HepG2 (cell line): Measurements from ENCODE around the gene NLGN2. TPM values are rescaled to one million over a fixed set of nuclear protein-coding genes. Genes with fewer than 3 reads are reported as not detected.

Experiments used
- BRCA1 ChIP-seq: sonication (generic); formaldehyde crosslinking; IDR thresholded peaks from 2 replicates; pipeline ENCODE4 v1.4.0; 2020; ENCODE audit warnings: missing genetic modification reagents
- BRD4 ChIP-seq: sonication (generic); formaldehyde crosslinking; IDR thresholded peaks from 2 replicates; pipeline ENCODE4 v1.4.0; 2020; ENCODE audit warnings: missing genetic modification reagents
- FOXC1 ChIP-seq: sonication (generic); formaldehyde crosslinking; IDR thresholded peaks from 2 replicates; pipeline ENCODE4 v1.8.0; 2022; ENCODE audit warnings: mild to moderate bottlenecking, missing genetic modification reagents, borderline replicate concordance
- FOXP4 ChIP-seq: sonication (generic); formaldehyde crosslinking; IDR thresholded peaks from 2 replicates; pipeline ENCODE4 v1.4.0; 2020; ENCODE audit warnings: missing genetic modification reagents
- HES4 ChIP-seq: sonication (generic); formaldehyde crosslinking; IDR thresholded peaks from 2 replicates; pipeline ENCODE4 v1.9.0; 2021; ENCODE audit warnings: mild to moderate bottlenecking, missing genetic modification reagents, borderline replicate concordance
- HIC2 ChIP-seq: sonication (generic); formaldehyde crosslinking; IDR thresholded peaks from 2 replicates; pipeline ENCODE4 v1.9.0; 2022; ENCODE audit warnings: low read depth, missing genetic modification reagents
- HOXA5 ChIP-seq: sonication (generic); formaldehyde crosslinking; IDR thresholded peaks from 2 replicates; pipeline ENCODE4 v1.4.0; 2020; ENCODE audit warnings: missing genetic modification reagents
- MED8 ChIP-seq: sonication (generic); formaldehyde crosslinking; IDR thresholded peaks from 2 replicates; pipeline ENCODE4 v1.8.1; 2023; ENCODE audit warnings: mild to moderate bottlenecking, missing genetic modification reagents; ENCODE audit not compliant: insufficient replicate concordance
- PATZ1 ChIP-seq: sonication (generic); formaldehyde crosslinking; IDR thresholded peaks from 2 replicates; pipeline ENCODE4 v1.4.0; 2020; ENCODE audit warnings: missing genetic modification reagents
- PHF21A ChIP-seq: sonication (generic); formaldehyde crosslinking; IDR thresholded peaks from 2 replicates; pipeline ENCODE4 v1.5.0; 2020; ENCODE audit warnings: mild to moderate bottlenecking, missing genetic modification reagents
- PITX1 ChIP-seq: sonication (generic); formaldehyde crosslinking; IDR thresholded peaks from 2 replicates; pipeline ENCODE4 v1.5.1; 2020; ENCODE audit warnings: mild to moderate bottlenecking, missing genetic modification reagents
- RXRA ChIP-seq: sonication (generic); formaldehyde crosslinking; IDR thresholded peaks from 2 replicates; pipeline ENCODE4 v1.5.1; 2020; ENCODE audit warnings: missing genetic modification reagents
- RXRB ChIP-seq: IDR thresholded peaks from 2 replicates; pipeline ENCODE4 v1.6.1; 2016; ENCODE audit warnings: borderline replicate concordance, missing genetic modification reagents, missing compliant biosample characterization
- SIX1 ChIP-seq: sonication (generic); formaldehyde crosslinking; IDR thresholded peaks from 2 replicates; pipeline ENCODE4 v1.4.0; 2020; ENCODE audit warnings: missing genetic modification reagents, borderline replicate concordance
- SP2 ChIP-seq: sonication (generic); formaldehyde crosslinking; IDR thresholded peaks from 2 replicates; pipeline ENCODE4 v1.5.1; 2020; ENCODE audit warnings: mild to moderate bottlenecking, missing genetic modification reagents
- SSRP1 ChIP-seq: IDR thresholded peaks from 2 replicates; pipeline ENCODE4 v1.6.1; 2016; ENCODE audit warnings: control low read depth
- ZNF317 ChIP-seq: sonication (generic); formaldehyde crosslinking; IDR thresholded peaks from 2 replicates; pipeline ENCODE4 v1.5.0; 2020; ENCODE audit warnings: mild to moderate bottlenecking, missing genetic modification reagents
- ZNF432 ChIP-seq: sonication (generic); formaldehyde crosslinking; IDR thresholded peaks from 2 replicates; pipeline ENCODE4 v1.5.0; 2020; ENCODE audit warnings: missing genetic modification reagents, mild to moderate bottlenecking, borderline replicate concordance
- ZNF510 ChIP-seq: sonication (generic); formaldehyde crosslinking; IDR thresholded peaks from 2 replicates; pipeline ENCODE4 v1.4.0; 2020; ENCODE audit warnings: low read depth, mild to moderate bottlenecking, missing genetic modification reagents
- ZNF530 ChIP-seq: sonication (generic); formaldehyde crosslinking; IDR thresholded peaks from 2 replicates; pipeline ENCODE4 v1.5.0; 2020; ENCODE audit warnings: low read depth, mild to moderate bottlenecking, missing genetic modification reagents
- ZNF547 ChIP-seq: sonication (generic); formaldehyde crosslinking; IDR thresholded peaks from 2 replicates; pipeline ENCODE4 v1.5.1; 2020; ENCODE audit warnings: mild to moderate bottlenecking, missing genetic modification reagents
- ZNF672 ChIP-seq: sonication (generic); formaldehyde crosslinking; IDR thresholded peaks from 2 replicates; pipeline ENCODE4 v1.8.1; 2022; ENCODE audit warnings: missing genetic modification reagents
- ZNF879 ChIP-seq: sonication (generic); formaldehyde crosslinking; IDR thresholded peaks from 2 replicates; pipeline ENCODE4 v1.8.1; 2023; ENCODE audit warnings: missing genetic modification reagents
- ZNF891 ChIP-seq: sonication (generic); formaldehyde crosslinking; IDR thresholded peaks from 2 replicates; pipeline ENCODE4 v1.5.0; 2020; ENCODE audit warnings: mild to moderate bottlenecking, missing genetic modification reagents
- ZSCAN12 ChIP-seq: sonication (generic); formaldehyde crosslinking; IDR thresholded peaks from 2 replicates; pipeline ENCODE4 v1.9.0; 2021; ENCODE audit warnings: mild to moderate bottlenecking, missing genetic modification reagents
- polyA plus RNA-seq, 8 experiments: library from polyadenylated mRNA; depleted of rRNA in 3 of 8; stranded (reverse) in 7 of 8; unstranded in 1 of 8; fragments of >200 nt; fragmentation: Illumina TruSeq in 4 of 8; extraction: Trizol in 4 of 8; gene quantifications; 2 replicates each; pipeline versions ENCODE4 v1.2.1 to v1.2.3, GENCODE V29; 2011 to 2016; ENCODE audit warnings: low read depth in 4 of 8, missing spikeins in 1 of 8, mixed read lengths in 1 of 8; ENCODE audit not compliant: insufficient read depth in 1 of 8
- total RNA-seq, 5 experiments: library from RNA; depleted of rRNA; stranded (reverse); fragments of >200 nt; fragmentation: Illumina TruSeq; extraction: Trizol; gene quantifications; 2 replicates each; pipeline ENCODE4 v1.2.3, GENCODE V29; 2016; ENCODE audit warnings: low read depth in 1 of 5

NLGN2 gene
- total and polyA plus RNA-seq, 2 of the 13 experiments (the other 11 are each of a cell fraction or from before 2014, with no cell fraction given): 1.9 to 11.0 TPM

DNA sequence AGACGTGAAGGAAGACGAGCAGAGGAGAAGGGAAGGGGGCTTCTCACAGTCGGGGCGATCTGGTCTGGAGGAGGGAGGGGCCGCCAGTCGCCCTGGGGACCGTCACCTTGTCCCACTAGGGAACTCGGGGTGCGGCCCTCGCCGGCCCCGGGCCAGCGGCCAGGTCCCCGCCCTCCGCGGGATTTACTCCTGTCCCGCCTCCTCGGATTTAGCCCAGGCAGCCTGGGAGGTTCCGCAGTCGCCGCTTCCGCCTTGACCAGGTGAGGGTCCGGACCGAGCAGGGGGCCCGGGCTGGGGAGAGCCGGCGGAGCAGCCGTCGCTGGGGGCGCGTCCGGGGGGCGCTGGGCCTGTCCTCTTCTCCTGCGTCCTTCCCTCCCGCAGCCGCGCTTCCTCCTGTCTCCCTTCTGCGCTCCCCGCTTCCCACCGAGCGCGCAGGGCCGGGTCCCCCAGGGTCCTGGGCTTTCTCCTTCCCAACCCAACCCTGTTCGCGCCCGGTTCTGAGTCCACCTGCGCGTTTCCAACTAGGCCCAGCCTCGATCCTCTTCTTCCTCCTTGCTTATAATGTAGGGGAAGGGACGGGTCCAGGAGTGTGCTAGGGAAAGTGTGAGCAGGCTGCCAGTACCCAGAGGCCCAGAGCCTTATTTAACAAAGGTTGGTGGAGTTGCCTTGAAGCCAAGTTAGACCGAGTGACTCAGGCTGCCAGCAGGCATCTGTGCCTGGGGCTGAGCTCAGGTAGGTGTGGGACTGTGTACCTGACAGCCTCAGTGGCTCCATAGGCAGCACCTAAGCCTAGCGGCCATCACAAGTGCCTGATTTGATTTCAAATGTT, 26.6 kb upstream of the NLGN2 start, which contains the start of gene TNK1 (continued):
- peak; percentile 29; the same call in 1 of the 2 replicates for TF ChIP-seq PATZ1 (CRISPR knock-in tag)
- TF ChIP-seq ZNF317 (CRISPR knock-in tag): peak; percentile 37; the same call in 1 of the 2 replicates
- no peak for TF ChIP-seq RXRA (CRISPR knock-in tag)
- 0 out of 2 replicates have a peak, but pooled peaks have one; percentile 47 for TF ChIP-seq BRD4 (CRISPR knock-in tag)
- TF ChIP-seq RXRB (CRISPR knock-in tag): peak; percentile 21; the same call in 1 of the 2 replicates
- TF ChIP-seq HOXA5 (CRISPR knock-in tag): peak; percentile 63; the same call in 1 of the 2 replicates
- peak; percentile 48; the same call in 1 of the 2 replicates for TF ChIP-seq PITX1 (CRISPR knock-in tag)
- peak; percentile 39; the same call in 1 of the 2 replicates for TF ChIP-seq ZNF547
- TF ChIP-seq ZNF510 (CRISPR knock-in tag): peak; percentile 41; the same call in 1 of the 2 replicates
- TF ChIP-seq MED8 (CRISPR knock-in tag): peak; percentile 46
- TF ChIP-seq ZNF879 (CRISPR knock-in tag): 0 out of 2 replicates have a peak, but pooled peaks have one; percentile 57
- no peak for TF ChIP-seq SP2 (CRISPR knock-in tag)
- 0 out of 2 replicates have a peak, but pooled peaks have one; percentile 41 for TF ChIP-seq BRCA1 (CRISPR knock-in tag)
- peak; percentile 24; the same call in 1 of the 2 replicates for TF ChIP-seq FOXP4
- peak; percentile 45; the same call in 1 of the 2 replicates for TF ChIP-seq ZNF891 (CRISPR knock-in tag)
- no peak for TF ChIP-seq ZNF432
- no peak for TF ChIP-seq HIC2 (CRISPR knock-in tag)
- TF ChIP-seq ZSCAN12 (CRISPR knock-in tag): 0 out of 2 replicates have a peak, but pooled peaks have one; percentile 11
- 0 out of 2 replicates have a peak, but pooled peaks have one; percentile 39 for TF ChIP-seq ZNF530 (CRISPR knock-in tag)
- no peak for TF ChIP-seq SSRP1
- no peak for TF ChIP-seq SIX1 (CRISPR knock-in tag)
- TF ChIP-seq HES4 (CRISPR knock-in tag): 0 out of 2 replicates have a peak, but pooled peaks have one; percentile 41
- TF ChIP-seq FOXC1 (CRISPR knock-in tag): peak; percentile 91
- no peak for TF ChIP-seq ZNF672
- TF ChIP-seq PHF21A: peak; percentile 53
